Heart left ventricle (tissue), 13 donors: ENCODE data around the gene CLN6.

Experiments used
- POLR2A ChIP-seq, 2 donors: fragments of 450-650 bp; IDR thresholded peaks; one replicate each; pipeline ENCODE4 v1.6.1; 2017; ENCODE audit warnings: antibody characterized with exemption in 2 of 2, mild to moderate bottlenecking in 2 of 2, moderate library complexity in 2 of 2
- TF ChIP-seq, protein P1 (sequence below), 12 donors: fragments of 200-600 bp; sonication (generic) in 4 of 12; IDR thresholded peaks; one replicate each; pipeline versions ENCODE4 v1.5.0 to v1.8.0; 2018 to 2022; ENCODE audit warnings: antibody characterized with exemption in 12 of 12, mild to moderate bottlenecking in 5 of 12
- donor health status: ischemic (EF 13 %, LVEDD 7.1; RV severe dilation, severe dysfunction).
- donor health status: DM: no; HTN: yes; CAD: no.
- donor health status: DM: no; HTN: no; CAD: no.
- donor health status: ischemic (EF 25% LVEDD 6.9; RV normal size, moderate dysfunction).
- donor health status: ischemic (EF 25% LVEDD 5.7; RV mildly dilated, moderate dysfunction).
- donor health status: ischemic (EF 35%, LVEDD 5.7; RV mildly dilated, moderate dysfunction).
- donor health status: nonischemic (EF 11% LVEDD 7.7; RV severe dilation, severe dysfunction).
- donor health status: DM: yes; HTN: yes; CAD: no.
- donor health status: PGD.
- donor health status: ischemic (EF 29% LVEDD 5.4; RV normal size, mild dysfunction).
- donor health status: nonischemic (EF 23%, LVEDD 6.1; RV moderate dilation, normal function).

- TF ChIP-seq POLR2A (IDR thresholded peaks at IDR 0.05) = no peak
- TF ChIP-seq, protein P1, sequence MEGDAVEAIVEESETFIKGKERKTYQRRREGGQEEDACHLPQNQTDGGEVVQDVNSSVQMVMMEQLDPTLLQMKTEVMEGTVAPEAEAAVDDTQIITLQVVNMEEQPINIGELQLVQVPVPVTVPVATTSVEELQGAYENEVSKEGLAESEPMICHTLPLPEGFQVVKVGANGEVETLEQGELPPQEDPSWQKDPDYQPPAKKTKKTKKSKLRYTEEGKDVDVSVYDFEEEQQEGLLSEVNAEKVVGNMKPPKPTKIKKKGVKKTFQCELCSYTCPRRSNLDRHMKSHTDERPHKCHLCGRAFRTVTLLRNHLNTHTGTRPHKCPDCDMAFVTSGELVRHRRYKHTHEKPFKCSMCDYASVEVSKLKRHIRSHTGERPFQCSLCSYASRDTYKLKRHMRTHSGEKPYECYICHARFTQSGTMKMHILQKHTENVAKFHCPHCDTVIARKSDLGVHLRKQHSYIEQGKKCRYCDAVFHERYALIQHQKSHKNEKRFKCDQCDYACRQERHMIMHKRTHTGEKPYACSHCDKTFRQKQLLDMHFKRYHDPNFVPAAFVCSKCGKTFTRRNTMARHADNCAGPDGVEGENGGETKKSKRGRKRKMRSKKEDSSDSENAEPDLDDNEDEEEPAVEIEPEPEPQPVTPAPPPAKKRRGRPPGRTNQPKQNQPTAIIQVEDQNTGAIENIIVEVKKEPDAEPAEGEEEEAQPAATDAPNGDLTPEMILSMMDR (IDR thresholded peaks at IDR 0.05) = no peak
These were observed 550 bp downstream of the CLN6 start for GRCh38 chr15:68228971-68229385.
